Large intestine (tissue), 3 donors: Measurements from ENCODE around the gene USP6NL. TPM values are rescaled to one million over a fixed set of nuclear protein-coding genes. Genes with fewer than 3 reads are reported as not detected.

Source experiments
- DNase-seq, 2 donors: peaks; one replicate each; pipeline versions ENCODE4 v3.0.0 to v3.0.0-alpha.2; 2013
- H3K27ac ChIP-seq: one replicate; pipeline ENCODE4 v1.5.1; 2013; ENCODE audit warnings: low read length
- H3K27me3 ChIP-seq: 2 replicates; pipeline ENCODE4 v1.6.1; 2013; ENCODE audit warnings: low read length; ENCODE audit not compliant: control insufficient read depth, insufficient read depth
- H3K36me3 ChIP-seq: 2 replicates; pipeline ENCODE4 v1.6.1; 2013; ENCODE audit warnings: low read length; ENCODE audit not compliant: control insufficient read depth, insufficient read depth
- H3K4me1 ChIP-seq: one replicate; pipeline ENCODE4 v1.6.1; 2013; ENCODE audit warnings: low read length; ENCODE audit not compliant: control insufficient read depth, insufficient read depth
- H3K4me3 ChIP-seq: one replicate; pipeline ENCODE4 v1.5.1; 2013; ENCODE audit warnings: low read length
- H3K9me3 ChIP-seq: one replicate; pipeline ENCODE4 v1.6.1; 2013; ENCODE audit warnings: mild to moderate bottlenecking, low read depth, low read length, moderate library complexity; ENCODE audit not compliant: control insufficient read depth
- WGBS: methylation state at CpG from one replicate; pipeline ENCODE4 v1.1.5; 2013; ENCODE audit warnings: low lambda C conversion rate; ENCODE audit not compliant: insufficient coverage; 5-methylcytosine and 5-hydroxymethylcytosine counted together
- polyA plus RNA-seq: library from polyadenylated mRNA; unstranded; fragments of 120-200 nt; gene quantifications from one replicate; pipeline ENCODE4 v1.2.1, GENCODE V29; 2013

Gene USP6NL
- polyA plus RNA-seq, 1 donor, result 20.4 TPM

DNA sequence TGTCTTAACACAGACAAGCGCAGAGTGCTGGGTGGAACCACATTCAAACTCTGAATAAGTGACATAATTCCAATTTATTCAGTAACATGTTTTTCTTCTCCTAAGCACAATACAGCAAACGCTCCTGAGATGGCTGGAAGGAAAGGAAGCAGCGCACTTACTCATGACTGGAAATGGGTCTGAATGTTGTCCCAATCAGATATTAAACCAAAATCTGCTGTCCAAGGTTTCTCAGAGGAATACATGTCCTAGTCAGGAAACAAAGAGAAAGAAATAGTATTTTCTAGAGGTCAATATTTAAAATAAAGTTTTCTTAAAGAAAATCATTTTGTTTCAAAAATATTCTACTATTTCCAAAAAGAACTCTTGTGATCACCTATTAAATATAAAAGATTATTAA, 14.0 kb downstream of the USP6NL start:
- Histone ChIP-seq H3K4me1 (no peaks in the 10 kb centered on the region), H3K4me3 (no peak overlapping the region), H3K27ac (no peak overlapping the region), H3K27me3 (no peaks in the 10 kb centered on the region), H3K36me3 (peaks cover 6% of the 10 kb centered on the region), H3K9me3 (no peaks in the 10 kb centered on the region)
- no CpG with 5 or more reads among the region's 3 CpGs for WGBS
- no peak for DNase-seq

GRCh38 chr10:11595395-11595692, 16.1 kb downstream of the USP6NL start:
- no peak for DNase-seq
- no CpG with 5 or more reads among the region's 1 CpG for WGBS

DNA sequence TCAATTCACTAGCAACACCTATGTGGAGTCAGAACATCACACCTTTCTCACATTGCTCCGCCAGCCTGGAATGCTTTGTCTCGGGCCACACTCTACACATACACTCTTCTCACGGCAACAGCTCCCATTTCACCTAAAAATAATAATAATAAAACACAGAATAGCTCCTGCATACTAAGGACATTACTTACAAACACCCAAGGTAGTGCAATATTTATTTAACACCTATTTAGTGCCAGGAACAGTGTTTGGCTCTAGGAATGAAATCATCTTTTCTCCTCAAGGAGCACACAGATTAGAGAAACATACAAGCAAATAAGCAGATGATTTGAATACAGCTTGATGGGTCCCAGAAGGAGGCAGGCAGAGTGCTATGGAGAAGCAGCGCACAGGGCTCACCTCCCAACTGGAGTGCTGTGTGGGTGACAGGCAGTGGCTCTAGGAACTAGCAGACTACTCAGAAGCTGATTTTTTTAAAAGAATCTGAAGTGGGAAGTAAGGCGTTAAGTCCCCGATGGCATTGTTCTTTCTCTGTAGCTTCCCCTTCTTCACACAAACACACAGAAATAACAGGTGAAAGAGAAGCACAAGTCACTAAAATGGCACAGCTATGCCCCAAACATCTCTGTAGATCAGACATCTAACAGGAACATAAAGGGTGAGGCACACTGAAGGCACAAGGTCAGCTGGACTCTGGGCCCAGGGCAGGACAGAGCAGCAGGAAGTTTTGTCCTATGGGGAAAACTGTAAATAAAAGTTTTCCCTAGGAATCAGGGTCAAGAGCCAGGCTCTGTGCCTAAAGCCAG, 16.7 kb downstream of the USP6NL start:
- DNase-seq, result peak in 1 of 2 donors; percentile 8
- Histone ChIP-seq H3K27ac (no peak overlapping the region), H3K4me1 (no peaks in the 10 kb centered on the region), H3K9me3 (no peaks in the 10 kb centered on the region), H3K4me3 (no peak overlapping the region), H3K27me3 (no peaks in the 10 kb centered on the region), H3K36me3 (peaks cover 6% of the 10 kb centered on the region)
- WGBS, result no CpG with 5 or more reads among the region's 6 CpGs

More at GRCh38 chr10:11595395-11595692, 16.1 kb downstream of the USP6NL start:
- Histone ChIP-seq H3K9me3 (no peaks in the 10 kb centered on the region), H3K4me1 (no peaks in the 10 kb centered on the region), H3K27ac (no peak overlapping the region), H3K36me3 (peaks cover 6% of the 10 kb centered on the region), H3K27me3 (no peaks in the 10 kb centered on the region), H3K4me3 (no peak overlapping the region)

- no peak for DNase-seq
- no peaks in the 10 kb centered on the region for H3K4me1 ChIP-seq
- WGBS, result 94% methylated on average over 2 of the region's 7 CpGs
- no peak overlapping the region for H3K27ac ChIP-seq
- H3K36me3 ChIP-seq, result peaks cover 6% of the 10 kb centered on the region
- no peak overlapping the region for H3K4me3 ChIP-seq
- no peaks in the 10 kb centered on the region for H3K9me3 ChIP-seq
- H3K27me3 ChIP-seq, result no peaks in the 10 kb centered on the region
These were observed 17.8 kb downstream of the USP6NL start for GRCh38 chr10:11593612-11594011.

GRCh38 chr10:11589738-11590137, 21.7 kb downstream of the USP6NL start:
- Histone ChIP-seq H3K36me3 (peaks cover 6% of the 10 kb centered on the region), H3K4me3 (no peak overlapping the region), H3K27me3 (no peaks in the 10 kb centered on the region), H3K27ac (peak overlapping the region; percentile 62), H3K4me1 (peaks cover 4% of the 10 kb centered on the region), H3K9me3 (peaks cover 5% of the 10 kb centered on the region)
- WGBS, result no CpG with 5 or more reads among the region's 4 CpGs
- no peak for DNase-seq

DNA sequence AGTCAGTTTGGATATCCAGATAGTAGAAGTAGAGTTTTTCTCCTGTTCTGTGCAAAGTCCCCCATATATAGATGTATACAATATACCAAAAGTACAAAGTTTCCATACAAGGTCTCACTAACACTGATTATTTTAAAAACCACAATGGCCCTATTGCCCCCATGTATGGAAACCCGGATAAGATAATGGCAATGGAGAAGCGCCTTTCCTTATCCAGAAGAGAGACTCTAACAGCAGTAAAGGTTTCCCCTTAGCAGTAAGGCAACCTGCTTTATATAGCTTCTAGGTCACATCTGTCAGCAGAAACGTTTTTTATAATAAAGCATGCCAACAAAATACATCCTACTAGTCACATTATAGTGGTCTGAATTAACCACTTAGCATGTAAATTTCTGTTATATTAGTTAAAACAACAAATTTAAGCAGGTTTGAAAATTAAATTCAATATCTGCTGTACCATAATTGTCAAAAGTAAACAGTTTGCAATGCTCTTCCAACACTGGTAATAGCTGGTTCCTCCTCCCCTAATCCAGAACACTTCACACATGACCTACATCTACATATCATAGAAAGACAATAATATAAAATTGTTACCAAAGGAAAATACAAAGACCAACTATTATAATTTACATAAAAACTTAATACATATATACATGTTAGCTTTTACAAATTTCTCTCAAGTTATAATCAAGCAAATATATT, 22.4 kb downstream of the USP6NL start:
- WGBS, result 0% methylated on average over 1 of the region's 3 CpGs
- Histone ChIP-seq H3K4me3 (no peak overlapping the region), H3K4me1 (peaks cover 4% of the 10 kb centered on the region), H3K27ac (peak overlapping the region; percentile 62), H3K36me3 (peaks cover 1% of the 10 kb centered on the region), H3K27me3 (no peaks in the 10 kb centered on the region), H3K9me3 (peaks cover 8% of the 10 kb centered on the region)
- DNase-seq, result peak in 1 of 2 donors; percentile 73

DNA sequence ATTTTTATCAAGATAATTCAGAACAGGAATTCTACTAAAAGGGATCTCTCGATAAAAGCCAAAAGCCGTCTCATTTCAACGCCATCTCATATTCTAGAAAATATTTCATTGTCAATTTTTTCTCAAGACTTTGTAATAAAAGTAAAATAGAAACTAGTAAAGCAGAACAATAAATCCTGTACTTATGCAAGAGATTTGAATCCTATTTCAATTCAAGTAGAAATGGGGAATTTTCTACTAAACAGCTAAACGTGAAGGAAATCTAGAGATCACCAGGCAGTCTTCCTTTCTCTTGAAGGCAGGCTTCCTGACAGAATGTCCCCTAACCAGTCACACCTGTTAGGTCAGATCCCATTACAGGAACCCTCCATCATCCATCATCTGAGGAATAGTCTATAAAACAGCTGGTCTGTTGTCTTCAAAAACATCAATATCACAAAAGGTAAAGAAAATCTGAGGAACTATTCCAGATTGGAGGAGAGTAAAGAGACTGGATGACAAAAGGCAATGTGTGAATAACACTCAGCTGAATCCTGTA, 23.7 kb downstream of the USP6NL start:
- Histone ChIP-seq H3K36me3 (no peaks in the 10 kb centered on the region), H3K9me3 (peaks cover 8% of the 10 kb centered on the region), H3K27ac (no peak overlapping the region), H3K4me3 (no peak overlapping the region), H3K4me1 (peaks cover 4% of the 10 kb centered on the region), H3K27me3 (no peaks in the 10 kb centered on the region)
- WGBS, result 100% methylated on average over 3 of the region's 4 CpGs
- DNase-seq, result peak in 1 of 2 donors; percentile 24

DNA sequence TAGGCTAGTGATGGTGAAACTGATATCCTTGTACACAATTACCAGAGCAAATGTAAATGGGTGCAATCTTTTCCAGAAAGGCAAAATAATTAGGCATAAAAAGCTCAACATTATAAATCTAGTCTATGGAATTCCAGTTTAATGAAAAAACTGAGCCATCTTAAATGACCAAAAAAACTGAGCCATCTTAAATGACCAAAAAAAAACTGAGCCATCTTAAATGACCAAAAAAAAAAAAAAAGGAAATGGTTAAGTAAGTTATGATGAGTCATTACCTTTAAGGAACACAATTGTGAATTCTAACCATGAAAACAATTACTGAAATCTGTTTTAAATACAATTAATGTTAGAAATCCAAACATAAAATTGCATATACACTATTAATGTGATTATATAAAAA, 25.3 kb downstream of the USP6NL start:
- Histone ChIP-seq H3K27me3 (no peaks in the 10 kb centered on the region), H3K9me3 (peaks cover 8% of the 10 kb centered on the region), H3K4me1 (peaks cover 4% of the 10 kb centered on the region), H3K4me3 (no peak overlapping the region), H3K27ac (no peak overlapping the region), H3K36me3 (no peaks in the 10 kb centered on the region)
- DNase-seq, result no peak

- no peak for DNase-seq
- Histone ChIP-seq H3K4me3 (no peak overlapping the region), H3K27me3 (no peaks in the 10 kb centered on the region), H3K27ac (no peak overlapping the region), H3K4me1 (no peaks in the 10 kb centered on the region), H3K9me3 (peaks cover 8% of the 10 kb centered on the region), H3K36me3 (peaks cover 2% of the 10 kb centered on the region)
- WGBS, result 88% methylated on average over 1 of the region's 2 CpGs
These were observed 30.2 kb downstream of the USP6NL start for GRCh38 chr10:11581213-11581612.

GRCh38 chr10:11579885-11580284, 31.6 kb downstream of the USP6NL start:
- Histone ChIP-seq H3K9me3 (peaks cover 4% of the 10 kb centered on the region), H3K27ac (no peak overlapping the region), H3K27me3 (no peaks in the 10 kb centered on the region), H3K4me1 (no peaks in the 10 kb centered on the region), H3K36me3 (peaks cover 2% of the 10 kb centered on the region), H3K4me3 (no peak overlapping the region)
- WGBS, result no CpG with 5 or more reads among the region's 6 CpGs
- no peak for DNase-seq
